Prostate gland (tissue), 2 donors: ENCODE measurements around the gene NPR1. TPM values are rescaled to one million over a fixed set of nuclear protein-coding genes. Genes with fewer than 3 reads are reported as not detected.

Experiments
- DNase-seq: peaks from one replicate; pipeline ENCODE4 v3.0.0-alpha.2; 2019; ENCODE audit warnings: low spot score
- H3K27ac ChIP-seq, 2 donors: fragments of 200-600 bp; sonication (generic); 2 replicates each; pipeline ENCODE4 v1.5.1; 2017 to 2019
- H3K27me3 ChIP-seq: fragments of 200-600 bp; sonication (generic); replicated peaks from 2 replicates; pipeline ENCODE4 v1.5.1; 2019; ENCODE audit not compliant: insufficient read depth
- H3K36me3 ChIP-seq, 2 donors: fragments of 200-600 bp; sonication (generic); 1 replicate in 1 of 2; 2 replicates in 1 of 2; pipeline versions ENCODE4 v1.5.1 to v1.8.1; 2017 to 2019
- H3K4me1 ChIP-seq: fragments of 200-600 bp; sonication (generic); replicated peaks from 2 replicates; pipeline ENCODE4 v1.5.1; 2019
- H3K4me3 ChIP-seq, 2 donors: fragments of 200-600 bp; sonication (generic); 2 replicates each; pipeline ENCODE4 v1.5.1; 2017 to 2019
- H3K9me3 ChIP-seq: fragments of 200-600 bp; sonication (generic); 2 replicates; pipeline ENCODE4 v1.5.1; 2017
- POLR2A ChIP-seq: fragments of 450-650 bp; IDR thresholded peaks from one replicate; pipeline ENCODE4 v1.6.1; 2016; ENCODE audit warnings: antibody characterized with exemption, mild to moderate bottlenecking
- POLR2AphosphoS5 ChIP-seq: sonication (generic); formaldehyde crosslinking; IDR thresholded peaks from one replicate; pipeline ENCODE4 v1.6.1; 2017; ENCODE audit warnings: antibody characterized with exemption
- WGBS: methylation state at CpG from one replicate; pipeline ENCODE4 v1.1.5; 2018; 5-methylcytosine and 5-hydroxymethylcytosine counted together
- intact Hi-C: fragments of 100-400 bp; cut with DNase I; formaldehyde crosslinking; loops from one replicate; pipeline ENCODE4 v1.14.2; 2022
- total RNA-seq, 2 donors: library from RNA; depleted of rRNA; stranded (reverse); fragments of >200 nt; gene quantifications; one replicate each; pipeline ENCODE4 v1.1.0, GENCODE V29; 2016
- TF ChIP-seq, protein P1 (sequence below), 4 experiments: fragments of 200-600 bp in 2 of 4; fragments of 450-650 bp in 2 of 4; sonication (generic) in 2 of 4; IDR thresholded peaks; 1 replicate in 3 of 4; 2 replicates in 1 of 4; pipeline ENCODE4 v1.5.1; 2016 to 2019; ENCODE audit warnings: antibody characterized with exemption in 4 of 4, mild to moderate bottlenecking in 2 of 4, moderate library complexity in 2 of 4

Gene NPR1
- total RNA-seq, 2 donors from 2014 or later = 2.9 to 6.0 TPM

DNA sequence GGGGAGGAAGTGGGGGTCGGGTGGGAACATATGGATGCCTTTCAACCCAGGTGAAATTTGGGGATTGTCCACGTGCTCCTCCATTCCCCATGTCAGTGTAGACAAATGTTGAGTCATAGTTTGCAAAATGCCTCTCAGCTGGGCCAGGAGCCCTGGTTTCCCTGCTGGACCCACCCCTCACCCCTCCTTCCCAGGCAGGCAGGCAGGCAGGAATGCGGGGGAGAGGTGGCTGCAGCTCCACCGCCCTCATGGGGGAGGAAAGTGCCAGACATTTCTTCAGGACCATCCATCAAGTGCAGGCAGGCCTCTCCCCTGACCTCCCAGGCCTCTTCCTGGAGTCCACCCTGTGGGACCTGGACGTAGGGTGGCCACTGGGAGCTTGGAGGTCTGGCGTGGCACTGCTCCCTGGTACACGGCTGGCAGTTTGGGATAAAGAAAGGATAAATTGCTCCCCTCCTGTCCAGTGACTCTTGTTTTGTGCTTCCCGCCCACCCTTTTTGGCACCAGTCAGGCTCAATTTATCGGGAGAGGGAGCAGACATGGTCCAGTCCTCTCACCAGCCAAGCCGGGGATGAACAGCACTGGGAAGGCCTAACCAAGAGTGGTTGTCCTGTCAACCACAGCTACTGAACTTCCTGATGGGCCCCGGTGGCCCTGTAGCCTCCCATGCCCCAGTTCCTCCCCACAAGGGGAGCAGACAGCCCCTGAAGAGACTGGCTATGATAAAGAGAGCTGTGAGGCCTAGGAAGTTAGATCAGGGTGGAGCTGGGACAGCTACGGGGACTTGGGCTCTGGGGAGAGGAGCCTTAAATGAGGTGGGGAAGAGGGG lies 18.9 kb downstream of the NPR1 start:
- Histone ChIP-seq H3K4me3 (no peak overlapping the region), H3K27ac (no peak overlapping the region), H3K36me3 (no peaks in the 10 kb centered on the region), H3K9me3 (no peaks in the 10 kb centered on the region), H3K4me1 (no peaks in the 10 kb centered on the region), H3K27me3 (no peaks in the 10 kb centered on the region)
- TF ChIP-seq POLR2AphosphoS5 = no peak
- no peak for TF ChIP-seq POLR2A
- TF ChIP-seq, protein P1, sequence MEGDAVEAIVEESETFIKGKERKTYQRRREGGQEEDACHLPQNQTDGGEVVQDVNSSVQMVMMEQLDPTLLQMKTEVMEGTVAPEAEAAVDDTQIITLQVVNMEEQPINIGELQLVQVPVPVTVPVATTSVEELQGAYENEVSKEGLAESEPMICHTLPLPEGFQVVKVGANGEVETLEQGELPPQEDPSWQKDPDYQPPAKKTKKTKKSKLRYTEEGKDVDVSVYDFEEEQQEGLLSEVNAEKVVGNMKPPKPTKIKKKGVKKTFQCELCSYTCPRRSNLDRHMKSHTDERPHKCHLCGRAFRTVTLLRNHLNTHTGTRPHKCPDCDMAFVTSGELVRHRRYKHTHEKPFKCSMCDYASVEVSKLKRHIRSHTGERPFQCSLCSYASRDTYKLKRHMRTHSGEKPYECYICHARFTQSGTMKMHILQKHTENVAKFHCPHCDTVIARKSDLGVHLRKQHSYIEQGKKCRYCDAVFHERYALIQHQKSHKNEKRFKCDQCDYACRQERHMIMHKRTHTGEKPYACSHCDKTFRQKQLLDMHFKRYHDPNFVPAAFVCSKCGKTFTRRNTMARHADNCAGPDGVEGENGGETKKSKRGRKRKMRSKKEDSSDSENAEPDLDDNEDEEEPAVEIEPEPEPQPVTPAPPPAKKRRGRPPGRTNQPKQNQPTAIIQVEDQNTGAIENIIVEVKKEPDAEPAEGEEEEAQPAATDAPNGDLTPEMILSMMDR (IDR thresholded peaks at IDR 0.05) = no peak
- no peak for DNase-seq
- intact Hi-C loops = no loop called here
- WGBS = 73% methylated on average over 12 of the region's 12 CpGs

DNA sequence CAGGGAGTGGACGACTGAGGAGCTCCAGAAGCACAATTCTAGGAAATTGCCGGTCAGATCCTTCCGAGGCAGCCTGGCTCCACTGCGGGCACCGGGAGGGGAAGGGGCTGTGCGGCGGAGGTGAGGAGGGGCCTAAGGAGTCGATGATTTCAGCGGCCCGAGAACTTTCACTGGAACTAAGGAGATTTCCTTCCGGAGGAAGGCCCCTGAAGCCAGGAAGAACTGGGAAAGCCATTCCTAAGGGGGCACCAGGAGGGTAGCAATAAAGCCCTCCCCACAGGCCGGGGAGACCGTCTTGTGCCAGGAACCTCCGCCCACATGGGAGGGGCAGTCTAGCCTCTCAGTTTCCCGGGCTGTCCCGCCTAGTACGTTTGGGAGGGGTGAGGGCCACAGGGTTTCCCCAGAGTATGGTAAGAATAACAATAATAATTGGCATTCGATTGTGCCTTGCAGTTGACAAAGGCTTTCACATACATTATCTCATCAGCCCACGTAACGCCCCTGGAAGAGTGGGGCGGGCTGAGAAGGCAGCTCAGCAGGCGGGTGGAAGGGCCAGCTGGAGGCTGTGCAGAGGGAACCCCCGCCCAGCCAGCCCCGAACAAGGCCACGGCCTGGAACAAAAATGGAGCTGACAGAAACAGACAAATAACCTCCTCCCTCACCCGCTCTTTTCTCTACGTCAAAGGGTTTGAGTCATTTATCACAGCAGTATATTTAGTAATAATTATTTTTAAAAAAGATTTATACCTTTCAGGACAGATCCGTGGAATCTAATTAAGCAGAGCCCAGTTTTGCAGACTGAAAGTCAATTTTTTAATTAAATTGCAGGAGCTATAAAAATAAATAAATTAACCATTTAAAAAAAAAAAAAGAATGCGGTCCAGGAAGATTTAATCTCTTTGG lies 19.8 kb downstream of the NPR1 start:
- H3K27me3 ChIP-seq = no peaks in the 10 kb centered on the region
- TF ChIP-seq, protein P1 (IDR thresholded peaks at IDR 0.05) = no peak
- TF ChIP-seq POLR2AphosphoS5 (no peak), POLR2A (no peak)
- H3K9me3 ChIP-seq = no peaks in the 10 kb centered on the region
- no peak overlapping the region for H3K27ac ChIP-seq
- H3K4me3 ChIP-seq = no peak overlapping the region
- WGBS = 40% methylated on average over 28 of the region's 29 CpGs
- intact Hi-C loops = no loop called here
- H3K36me3 ChIP-seq = no peaks in the 10 kb centered on the region
- DNase-seq = no peak
- H3K4me1 ChIP-seq = no peaks in the 10 kb centered on the region

GRCh38 chr1:153698923-153699714 lies 20.6 kb downstream of the NPR1 start:
- intact Hi-C loops = no loop called here
- DNase-seq = no peak
- H3K36me3 ChIP-seq = no peaks in the 10 kb centered on the region
- H3K9me3 ChIP-seq = no peaks in the 10 kb centered on the region
- H3K27ac ChIP-seq = no peak overlapping the region
- no peaks in the 10 kb centered on the region for H3K4me1 ChIP-seq
- TF ChIP-seq POLR2AphosphoS5 (no peak), POLR2A (no peak)
- TF ChIP-seq, protein P1 (IDR thresholded peaks at IDR 0.05) = no peak
- H3K4me3 ChIP-seq = no peak overlapping the region
- no peaks in the 10 kb centered on the region for H3K27me3 ChIP-seq
- WGBS = 93% methylated on average over 6 of the region's 6 CpGs

DNA sequence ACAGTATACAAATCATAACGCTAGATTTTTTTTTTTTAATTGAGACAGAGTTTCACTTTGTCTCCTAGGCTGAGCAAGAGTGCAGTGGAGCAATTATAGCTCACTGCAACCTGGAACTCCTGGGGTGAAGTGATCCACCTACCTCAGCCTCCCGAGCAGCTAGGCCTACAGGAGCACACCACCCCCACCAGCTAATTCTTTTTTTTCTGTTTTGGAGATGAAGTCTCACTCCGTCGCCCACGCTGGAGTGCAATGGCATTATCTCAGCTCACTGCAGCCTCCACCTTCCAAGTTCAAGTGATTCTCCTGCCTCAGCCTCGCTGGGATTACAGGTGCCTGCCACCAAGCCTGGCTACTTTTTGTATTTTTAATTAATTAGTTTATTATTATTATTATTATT lies 21.3 kb downstream of the NPR1 start:
- H3K36me3 ChIP-seq = no peaks in the 10 kb centered on the region
- no peak overlapping the region for H3K27ac ChIP-seq
- DNase-seq = no peak
- no peaks in the 10 kb centered on the region for H3K4me1 ChIP-seq
- intact Hi-C loops = no loop called here
- H3K9me3 ChIP-seq = no peaks in the 10 kb centered on the region
- no peak overlapping the region for H3K4me3 ChIP-seq
- WGBS = 93% methylated on average over 6 of the region's 6 CpGs
- TF ChIP-seq, protein P1 (IDR thresholded peaks at IDR 0.05) = no peak
- TF ChIP-seq POLR2A (no peak), POLR2AphosphoS5 (no peak)
- H3K27me3 ChIP-seq = no peaks in the 10 kb centered on the region
